Measurements from ENCODE around the gene PPP1R12C. TPM values are rescaled to one million over a fixed set of nuclear protein-coding genes. Genes with fewer than 3 reads are reported as not detected.
"Not testable (repeated sequence)": the region's sequence is repeated elsewhere in the genome, so short reads cannot be mapped to it uniquely, and the experiment has no call there.

Gene PPP1R12C
- total RNA-seq, 4 donors from 2014 or later = 101 to 350 (median 154) TPM

GRCh38 chr19:55068950-55069864, 48.2 kb downstream of the PPP1R12C start:
- DNase-seq = peak; percentile 84
- peaks cover 42% of the 10 kb centered on the region for H3K27me3 ChIP-seq
- intact Hi-C loops (cut with DNase I; ENCODE audit: low total_unique reads) = no loop called here
- in situ Hi-C loops (cut with MboI; ENCODE audit: low pct_ligation_motif_present in 1 of 4, low pct_unique_long_range_greater_than_20kb in 1 of 4, low sequenced_read_pairs in 3 of 4) = no loop called here
- peak overlapping the region in 3 of 4 donors; percentile 23 to 38 (median 28) for H3K4me3 ChIP-seq
- peak overlapping the region; percentile 78 to 87 (median 83) for H3K27ac ChIP-seq
- no peaks in the 10 kb centered on the region for H3K36me3 ChIP-seq
- peaks cover 3 to 22% (median 15%) of the 10 kb centered on the region in 4 donors for H3K4me1 ChIP-seq
- TF ChIP-seq, protein P1, sequence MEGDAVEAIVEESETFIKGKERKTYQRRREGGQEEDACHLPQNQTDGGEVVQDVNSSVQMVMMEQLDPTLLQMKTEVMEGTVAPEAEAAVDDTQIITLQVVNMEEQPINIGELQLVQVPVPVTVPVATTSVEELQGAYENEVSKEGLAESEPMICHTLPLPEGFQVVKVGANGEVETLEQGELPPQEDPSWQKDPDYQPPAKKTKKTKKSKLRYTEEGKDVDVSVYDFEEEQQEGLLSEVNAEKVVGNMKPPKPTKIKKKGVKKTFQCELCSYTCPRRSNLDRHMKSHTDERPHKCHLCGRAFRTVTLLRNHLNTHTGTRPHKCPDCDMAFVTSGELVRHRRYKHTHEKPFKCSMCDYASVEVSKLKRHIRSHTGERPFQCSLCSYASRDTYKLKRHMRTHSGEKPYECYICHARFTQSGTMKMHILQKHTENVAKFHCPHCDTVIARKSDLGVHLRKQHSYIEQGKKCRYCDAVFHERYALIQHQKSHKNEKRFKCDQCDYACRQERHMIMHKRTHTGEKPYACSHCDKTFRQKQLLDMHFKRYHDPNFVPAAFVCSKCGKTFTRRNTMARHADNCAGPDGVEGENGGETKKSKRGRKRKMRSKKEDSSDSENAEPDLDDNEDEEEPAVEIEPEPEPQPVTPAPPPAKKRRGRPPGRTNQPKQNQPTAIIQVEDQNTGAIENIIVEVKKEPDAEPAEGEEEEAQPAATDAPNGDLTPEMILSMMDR (IDR thresholded peaks at IDR 0.05) = peak in 2 of 5 experiments; percentile 41 to 43
- no peak for TF ChIP-seq EP300 (IDR thresholded peaks at IDR 0.05; ENCODE audit: low read depth)
- TF ChIP-seq POLR2AphosphoS5 (IDR thresholded peaks at IDR 0.05) = peak in 2 of 3 donors; percentile 47 to 52
- peak; percentile 75 for TF ChIP-seq POLR2A (IDR thresholded peaks at IDR 0.05)
- WGBS, 2 donors (ENCODE audit: low coverage in 1 of 2) = 6% methylated on average over 26 of the region's 30 CpGs; no CpG with 5 or more reads in 1 of the 2 donors
- no peaks in the 10 kb centered on the region for H3K9me3 ChIP-seq

DNA sequence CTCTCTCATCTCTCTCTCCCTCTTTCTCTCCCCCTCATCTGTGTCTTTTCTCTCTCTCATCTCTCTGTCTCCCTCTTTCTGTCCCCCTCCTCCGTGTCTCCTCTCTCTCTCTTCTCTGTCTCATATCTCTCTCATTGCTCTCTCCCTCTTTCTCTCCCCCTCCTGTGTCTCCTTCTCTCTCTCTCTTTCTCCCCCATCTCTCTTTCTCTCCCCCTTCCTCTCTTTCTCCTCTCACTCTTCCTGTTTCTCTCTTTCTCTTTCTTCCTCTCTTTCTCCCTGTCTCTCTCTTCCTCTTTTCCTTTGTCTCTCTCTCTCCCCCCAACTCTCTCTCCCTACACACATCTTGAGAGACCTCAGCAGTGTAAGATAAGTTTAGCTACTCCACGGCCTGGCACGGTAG, 49.6 kb downstream of the PPP1R12C start:
- DNase-seq = no peak
- 20 to 47% methylated on average over 2 to 3 of the region's 3 CpGs for WGBS, 2 donors (ENCODE audit: low coverage in 1 of 2)
- TF ChIP-seq EP300 (IDR thresholded peaks at IDR 0.05; ENCODE audit: low read depth) (no peak), POLR2A (IDR thresholded peaks at IDR 0.05) (no peak), POLR2AphosphoS5 (IDR thresholded peaks at IDR 0.05) (no peak)
- TF ChIP-seq, protein P1 (IDR thresholded peaks at IDR 0.05) = no peak
- Histone ChIP-seq H3K4me1 (peaks cover 3 to 22% (median 15%) of the 10 kb centered on the region in 4 donors), H3K9me3 (no peaks in the 10 kb centered on the region), H3K4me3 (no peak overlapping the region), H3K27me3 (peaks cover 42% of the 10 kb centered on the region), H3K36me3 (no peaks in the 10 kb centered on the region), H3K27ac (no peak overlapping the region)
- intact Hi-C loops (cut with DNase I; ENCODE audit: low total_unique reads) (no loop called here), in situ Hi-C loops (cut with MboI; ENCODE audit: low pct_ligation_motif_present in 1 of 4, low pct_unique_long_range_greater_than_20kb in 1 of 4, low sequenced_read_pairs in 3 of 4) (no loop called here)

DNA sequence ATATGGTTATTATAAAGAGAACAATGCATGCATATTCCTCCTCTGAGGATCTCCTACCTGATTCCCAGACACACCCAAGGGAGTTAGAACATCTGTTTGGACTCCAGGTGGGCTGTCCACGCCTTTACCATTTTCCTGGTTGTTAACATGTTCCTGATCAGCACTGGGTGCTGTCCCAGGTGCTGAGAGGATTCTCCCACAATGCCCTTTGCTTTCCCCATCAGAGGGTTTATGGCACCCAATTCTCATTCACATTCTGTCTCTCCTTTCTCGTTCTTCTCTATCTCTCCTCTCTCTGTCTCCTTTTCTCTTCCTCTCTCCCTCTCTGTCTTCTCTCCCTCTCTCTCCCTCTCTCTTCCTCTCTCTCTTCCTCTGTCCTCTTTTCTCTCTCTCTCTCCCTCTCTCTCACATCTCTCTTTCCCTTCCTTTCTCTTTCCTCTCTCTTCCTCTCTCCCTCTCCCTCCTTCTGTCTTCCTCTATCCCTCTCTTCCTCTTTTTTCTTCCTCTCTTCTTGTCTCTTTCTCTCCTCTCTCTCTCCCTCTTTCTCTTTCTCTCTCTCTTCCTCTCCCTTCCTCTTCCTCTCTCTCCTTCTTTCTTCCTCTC, 51.2 kb downstream of the PPP1R12C start:
- peaks cover 33% of the 10 kb centered on the region for H3K27me3 ChIP-seq

GRCh38 chr19:55065516-55065915, 51.9 kb downstream of the PPP1R12C start:
- H3K4me3 ChIP-seq; H3K36me3 ChIP-seq; H3K9me3 ChIP-seq; intact Hi-C loops (cut with DNase I; ENCODE audit: low total_unique reads); in situ Hi-C loops (cut with MboI; ENCODE audit: low pct_ligation_motif_present in 1 of 4, low pct_unique_long_range_greater_than_20kb in 1 of 4, low sequenced_read_pairs in 3 of 4); H3K27ac ChIP-seq; DNase-seq: not testable (repeated sequence)
- WGBS, 2 donors (ENCODE audit: low coverage in 1 of 2) = 87 to 88% methylated on average over 3 to 9 of the region's 9 CpGs
- H3K27me3 ChIP-seq = peaks cover 26% of the 10 kb centered on the region
- H3K4me1 ChIP-seq = peaks cover 5 to 30% (median 21%) of the 10 kb centered on the region in 4 donors

More for the DNA sequence above, 51.2 kb downstream of the PPP1R12C start:
- 9 to 11% methylated on average over 2 of the region's 2 CpGs for WGBS, 2 donors (ENCODE audit: low coverage in 1 of 2)
- Histone ChIP-seq H3K4me1 (peaks cover 5 to 33% (median 23%) of the 10 kb centered on the region in 4 donors), H3K4me3 (no peak overlapping the region), H3K36me3 (no peaks in the 10 kb centered on the region), H3K27ac (no peak overlapping the region), H3K9me3 (no peaks in the 10 kb centered on the region)
- DNase-seq = no peak
- in situ Hi-C loops (cut with MboI; ENCODE audit: low pct_ligation_motif_present in 1 of 4, low pct_unique_long_range_greater_than_20kb in 1 of 4, low sequenced_read_pairs in 3 of 4) (no loop called here), intact Hi-C loops (cut with DNase I; ENCODE audit: low total_unique reads) (no loop called here)
- TF ChIP-seq, protein P1 (IDR thresholded peaks at IDR 0.05) = no peak
- peak in 1 of 3 donors; percentile 20 for TF ChIP-seq POLR2AphosphoS5 (IDR thresholded peaks at IDR 0.05)

Measured in transverse colon (tissue), 4 donors.